Calu3 (cell line): ENCODE data around the gene ATP6V1A. TPM values are rescaled to one million over a fixed set of nuclear protein-coding genes. Genes with fewer than 3 reads are reported as not detected.

Source experiments
- BruUV-seq: library from RNA; stranded (reverse); fragments of 400-500 nt; replicated peaks from 2 replicates; lab custom pipeline; 2021; lab: Mats Ljungman, UMichigan
- CTCF ChIA-PET: fragments of 300-600 bp; sonication (Branson Sonifier 250); formaldehyde crosslinking; loops from one replicate; lab custom pipeline; 2022; ENCODE audit warnings: antibody characterized with exemption; lab: Charles Lee
- DNase-seq: peaks from one replicate; pipeline ENCODE4 v3.0.0; 2022
- H3K27ac Mint-ChIP-seq: one replicate; pipeline ENCODE4 v1.8.0; 2022; ENCODE audit warnings: mixed read lengths; ENCODE audit not compliant: unreplicated experiment
- H3K27me3 Mint-ChIP-seq: one replicate; pipeline ENCODE4 v1.8.0; 2022; ENCODE audit warnings: mixed read lengths; ENCODE audit not compliant: unreplicated experiment
- H3K36me3 Mint-ChIP-seq: one replicate; pipeline ENCODE4 v1.8.0; 2022; ENCODE audit warnings: mild to moderate bottlenecking, moderate library complexity, mixed read lengths; ENCODE audit not compliant: insufficient read depth, unreplicated experiment
- H3K4me1 Mint-ChIP-seq: one replicate; pipeline ENCODE4 v1.8.0; 2022; ENCODE audit warnings: mild to moderate bottlenecking, low read depth, mixed read lengths; ENCODE audit not compliant: unreplicated experiment
- H3K4me3 Mint-ChIP-seq: one replicate; pipeline ENCODE4 v1.8.0; 2022; ENCODE audit warnings: mild to moderate bottlenecking, low read depth, moderate library complexity, mixed read lengths; ENCODE audit not compliant: unreplicated experiment
- H3K9me3 Mint-ChIP-seq: one replicate; pipeline ENCODE4 v1.8.0; 2022; ENCODE audit warnings: low read depth, mixed read lengths; ENCODE audit not compliant: unreplicated experiment
- intact Hi-C: fragments of 100-400 bp; cut with micrococcal nuclease; formaldehyde crosslinking; loops from one replicate; pipeline ENCODE4 v1.10.0; 2022; ENCODE audit not compliant: unreplicated experiment
- total RNA-seq: library from RNA; stranded (reverse); gene quantifications from 2 replicates; pipeline ENCODE4 v1.2.3, GENCODE V29; 2022
- TF ChIP-seq, protein P1 (sequence below): fragments of 200-600 bp; IDR thresholded peaks from one replicate; pipeline ENCODE4 v1.8.0; 2022; ENCODE audit warnings: antibody characterized with exemption; ENCODE audit not compliant: unreplicated experiment

The ATP6V1A gene
- total RNA-seq, 1 experiment from 2014 or later = 65.2 TPM

DNA sequence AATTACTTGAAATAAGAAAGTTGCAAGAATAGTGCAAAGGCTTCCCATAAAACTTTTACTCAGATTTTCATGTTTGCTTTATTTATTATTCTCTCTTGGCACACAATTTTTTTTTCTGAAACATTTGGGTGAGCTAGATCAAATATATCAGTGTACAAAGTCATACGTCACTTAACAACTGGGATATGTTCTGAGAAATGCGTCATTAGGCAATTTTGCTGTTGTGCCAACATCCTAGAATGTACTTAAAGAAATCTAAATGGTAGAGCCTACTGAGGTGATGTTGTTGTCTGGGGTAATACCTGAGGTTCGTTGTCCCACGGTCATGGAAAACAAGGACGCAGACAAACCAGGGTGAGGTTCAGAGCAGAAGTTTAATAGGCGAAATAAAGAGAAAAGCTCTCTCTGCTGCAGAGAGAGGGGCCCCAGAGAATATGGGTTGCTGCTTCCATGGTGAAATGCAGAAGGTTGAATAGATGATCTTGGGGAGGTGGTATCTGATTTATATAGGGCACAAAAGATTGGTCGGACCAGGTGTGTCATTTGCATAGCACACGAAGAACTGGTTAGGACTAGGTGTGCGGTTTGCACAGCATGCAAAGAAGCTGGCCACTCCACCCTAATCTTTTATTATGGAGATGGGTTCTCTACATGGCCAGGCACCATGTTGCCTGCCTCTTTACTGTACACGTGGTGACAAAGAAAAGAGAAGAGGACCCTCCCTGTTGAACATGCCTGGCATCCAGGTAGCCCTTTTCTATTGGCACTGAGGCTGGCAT is 82.9 kb downstream of the ATP6V1A start:
- Mint-ChIP-seq H3K27me3 (no peaks in the 10 kb centered on the region), H3K4me1 (peaks cover 19% of the 10 kb centered on the region), H3K27ac (no peak overlapping the region), H3K36me3 (no peaks in the 10 kb centered on the region), H3K9me3 (no peaks in the 10 kb centered on the region), H3K4me3 (no peak overlapping the region)
- intact Hi-C loops = no loop called here
- CTCF ChIA-PET = no interaction called here
- no TSS peak for BruUV-seq
- DNase-seq = no peak
- TF ChIP-seq, protein P1, sequence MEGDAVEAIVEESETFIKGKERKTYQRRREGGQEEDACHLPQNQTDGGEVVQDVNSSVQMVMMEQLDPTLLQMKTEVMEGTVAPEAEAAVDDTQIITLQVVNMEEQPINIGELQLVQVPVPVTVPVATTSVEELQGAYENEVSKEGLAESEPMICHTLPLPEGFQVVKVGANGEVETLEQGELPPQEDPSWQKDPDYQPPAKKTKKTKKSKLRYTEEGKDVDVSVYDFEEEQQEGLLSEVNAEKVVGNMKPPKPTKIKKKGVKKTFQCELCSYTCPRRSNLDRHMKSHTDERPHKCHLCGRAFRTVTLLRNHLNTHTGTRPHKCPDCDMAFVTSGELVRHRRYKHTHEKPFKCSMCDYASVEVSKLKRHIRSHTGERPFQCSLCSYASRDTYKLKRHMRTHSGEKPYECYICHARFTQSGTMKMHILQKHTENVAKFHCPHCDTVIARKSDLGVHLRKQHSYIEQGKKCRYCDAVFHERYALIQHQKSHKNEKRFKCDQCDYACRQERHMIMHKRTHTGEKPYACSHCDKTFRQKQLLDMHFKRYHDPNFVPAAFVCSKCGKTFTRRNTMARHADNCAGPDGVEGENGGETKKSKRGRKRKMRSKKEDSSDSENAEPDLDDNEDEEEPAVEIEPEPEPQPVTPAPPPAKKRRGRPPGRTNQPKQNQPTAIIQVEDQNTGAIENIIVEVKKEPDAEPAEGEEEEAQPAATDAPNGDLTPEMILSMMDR = no peak

DNA sequence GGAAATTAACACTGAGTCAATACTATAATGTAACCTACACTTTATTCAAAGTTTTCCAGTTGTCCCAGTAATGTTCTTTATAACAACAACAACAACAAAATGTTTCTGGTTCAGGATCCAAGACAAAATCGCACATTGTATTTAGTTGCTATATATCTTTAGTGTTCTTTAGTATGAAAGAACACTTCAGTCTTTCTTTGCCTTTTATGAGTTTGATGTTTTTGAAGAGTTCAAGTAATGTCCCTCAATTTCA is 84.2 kb downstream of the ATP6V1A start:
- CTCF ChIA-PET = no interaction called here
- DNase-seq = no peak

DNA sequence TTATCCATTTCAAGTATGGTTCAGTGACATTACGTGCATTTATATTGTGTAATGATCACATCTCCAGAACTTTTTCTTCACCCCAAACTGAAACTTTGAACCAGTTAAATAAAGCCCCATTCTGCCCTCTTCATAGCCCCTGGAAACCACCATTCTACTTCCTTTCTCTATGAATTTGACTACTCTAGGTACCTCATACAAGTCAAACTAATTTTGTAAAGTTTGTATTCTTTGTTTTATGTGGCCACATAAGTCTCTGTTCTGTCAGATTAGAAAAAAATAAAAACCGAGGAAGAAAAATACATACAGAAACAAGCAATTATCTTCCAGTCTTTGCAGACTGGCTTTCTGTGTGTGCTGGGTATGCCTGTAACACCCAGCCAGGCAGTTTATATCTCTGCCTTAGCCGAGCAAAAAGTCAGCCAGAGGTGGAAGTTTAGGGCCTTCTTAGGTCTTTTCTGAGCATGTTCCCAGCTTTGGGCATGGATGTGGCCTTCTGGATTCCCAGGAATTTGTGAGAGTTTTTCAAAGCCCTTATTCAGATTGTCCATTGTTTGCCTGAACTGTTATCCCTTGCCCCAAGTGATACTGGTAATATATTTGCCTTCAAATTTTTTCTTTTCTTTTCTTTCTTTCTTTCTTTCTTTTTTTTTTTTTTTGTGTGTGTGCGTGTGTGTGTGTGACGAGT is 85.8 kb downstream of the ATP6V1A start:
- no TSS peak for BruUV-seq
- no peak overlapping the region for H3K27ac Mint-ChIP-seq
- intact Hi-C loops = no loop called here

More for the DNA sequence above, 84.2 kb downstream of the ATP6V1A start:
- Mint-ChIP-seq H3K27me3 (no peaks in the 10 kb centered on the region), H3K9me3 (no peaks in the 10 kb centered on the region), H3K4me3 (no peak overlapping the region), H3K36me3 (no peaks in the 10 kb centered on the region), H3K27ac (no peak overlapping the region), H3K4me1 (peaks cover 28% of the 10 kb centered on the region)
- TF ChIP-seq, protein P1 = no peak
- no TSS peak for BruUV-seq
- intact Hi-C loops = no loop called here

DNA sequence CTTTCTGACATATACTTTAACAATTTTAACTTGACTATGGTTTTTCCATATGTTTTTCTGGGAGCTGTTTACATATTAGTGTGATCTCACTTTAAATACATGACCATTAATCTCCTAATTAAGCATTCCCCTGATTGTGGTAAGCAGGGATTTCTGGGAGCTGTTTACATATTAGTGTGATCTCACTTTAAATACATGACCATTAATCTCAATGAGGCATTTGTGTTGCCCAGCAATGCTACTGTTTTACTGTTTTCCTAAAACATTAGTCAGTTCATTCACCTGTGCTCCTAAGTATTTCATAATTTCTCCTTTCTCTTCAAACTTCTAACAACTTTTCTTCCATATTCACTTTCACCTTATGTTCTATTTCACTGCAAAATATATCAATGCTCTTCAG is 88.1 kb downstream of the ATP6V1A start:
- CTCF ChIA-PET = interaction anchor here (0.7 kb wide), 1 partner anchor 10 kb away, joined by 5 read pairs; no protein-coding TSS in a partner anchor
- TF ChIP-seq, protein P1 = no peak
- H3K27ac Mint-ChIP-seq = no peak overlapping the region
- intact Hi-C loops = no loop called here
- no peak for DNase-seq
- peaks cover 12% of the 10 kb centered on the region for H3K36me3 Mint-ChIP-seq
- H3K27me3 Mint-ChIP-seq = no peaks in the 10 kb centered on the region
- no peak overlapping the region for H3K4me3 Mint-ChIP-seq
- BruUV-seq = no TSS peak
- no peaks in the 10 kb centered on the region for H3K9me3 Mint-ChIP-seq
- peaks cover 23% of the 10 kb centered on the region for H3K4me1 Mint-ChIP-seq

More for the DNA sequence above, 85.8 kb downstream of the ATP6V1A start:
- Mint-ChIP-seq H3K4me1 (peaks cover 28% of the 10 kb centered on the region), H3K4me3 (no peak overlapping the region), H3K27me3 (no peaks in the 10 kb centered on the region), H3K36me3 (no peaks in the 10 kb centered on the region), H3K9me3 (no peaks in the 10 kb centered on the region)
- CTCF ChIA-PET = no interaction called here
- no peak for DNase-seq
- TF ChIP-seq, protein P1 = no peak
